GM19455 (cell line): ENCODE measurements around the gene DNAJB11.
"Not testable (repeated sequence)": the region's sequence is repeated elsewhere in the genome, so short reads cannot be mapped to it uniquely, and the experiment has no call there.

Experiments
- ATAC-seq: cut with Tn5 transposase; IDR thresholded peaks from one replicate; pipeline ENCODE4 v1.9.1; 2021; ENCODE audit not compliant: unreplicated experiment

The DNAJB11 gene

DNA sequence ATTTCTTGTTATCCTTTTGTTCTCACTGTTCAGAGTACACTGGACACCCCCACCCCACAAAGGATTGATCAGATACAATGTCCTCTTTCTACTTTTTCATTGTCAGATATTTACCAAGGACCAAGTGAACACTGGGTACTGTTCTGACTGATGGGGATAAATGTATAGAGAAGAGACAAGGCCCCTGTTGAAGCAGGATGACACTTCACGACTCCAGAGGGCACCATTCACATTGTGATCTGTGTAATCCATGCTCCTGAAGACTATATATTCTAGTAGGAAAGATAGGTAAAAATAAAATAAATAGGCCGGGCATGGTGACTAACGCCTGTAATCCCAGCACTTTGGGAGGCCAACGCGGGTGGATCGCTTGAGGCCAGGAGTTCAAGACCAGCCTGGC is 19.1 kb upstream of the DNAJB11 start:
- no peak for ATAC-seq

DNA sequence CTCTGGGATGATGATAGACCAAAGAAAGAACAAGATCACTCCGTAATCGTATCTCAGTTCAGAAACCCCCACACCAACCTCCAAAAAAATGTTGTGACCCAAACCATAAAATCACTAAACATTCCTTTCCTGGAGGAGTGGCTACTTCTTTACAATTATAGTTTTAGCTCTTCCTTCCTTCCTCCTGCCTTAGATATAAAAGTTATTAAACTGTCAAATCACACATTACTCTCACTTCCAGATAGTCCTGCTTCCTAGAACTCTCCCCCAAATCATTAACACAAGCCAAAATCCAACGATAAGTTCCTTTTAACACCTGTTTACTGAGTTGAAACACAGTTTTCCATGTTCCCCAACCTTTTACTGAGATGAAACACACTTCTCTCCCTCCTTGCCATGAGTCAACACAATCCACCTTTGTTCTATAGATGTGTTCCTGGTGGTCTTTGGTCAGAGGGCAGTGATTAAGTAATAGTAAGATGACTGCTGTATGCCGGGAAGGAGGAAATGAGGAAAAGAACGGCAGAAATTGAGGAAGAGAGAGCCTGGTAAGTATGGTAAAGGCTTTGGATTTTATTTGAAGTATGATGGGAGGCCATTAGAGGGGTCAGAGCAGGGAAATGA is 18.0 kb upstream of the DNAJB11 start:
- no peak for ATAC-seq

DNA sequence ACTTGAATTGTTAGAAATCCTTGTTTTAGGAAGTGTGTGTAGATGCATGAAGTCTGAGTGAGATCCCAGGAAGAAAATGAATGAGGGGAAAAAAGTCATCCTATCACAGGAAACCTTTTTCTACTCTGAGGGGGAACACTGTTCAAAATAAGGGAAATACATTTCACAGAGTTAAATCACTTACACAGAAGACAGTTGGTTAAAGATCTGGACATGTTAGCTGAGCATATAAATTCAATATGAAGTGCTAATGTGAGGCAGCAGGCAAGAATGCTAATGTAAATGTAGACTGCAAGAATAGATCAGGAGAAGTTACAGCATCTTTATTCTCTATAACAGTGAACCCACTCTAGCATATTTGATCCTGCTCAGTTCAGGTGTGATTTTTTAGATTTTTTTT is 5.9 kb upstream of the DNAJB11 start:
- no peak for ATAC-seq

DNA sequence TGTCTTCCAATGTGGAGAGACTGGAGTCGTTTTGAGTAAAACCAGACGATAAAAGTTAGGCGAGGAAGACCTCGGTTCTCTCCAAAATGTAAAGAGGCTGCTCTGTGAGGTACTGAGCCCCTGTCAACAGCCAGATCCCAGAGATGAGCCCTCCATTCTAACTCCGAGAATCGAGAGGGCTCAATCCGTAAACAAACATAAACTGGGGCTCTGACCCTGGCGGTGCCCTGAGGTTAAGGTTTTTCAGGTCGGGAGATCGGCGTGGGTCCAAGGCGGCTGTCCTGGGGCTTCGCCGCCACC is 3.8 kb upstream of the DNAJB11 start:
- peak; percentile 0 for ATAC-seq

DNA sequence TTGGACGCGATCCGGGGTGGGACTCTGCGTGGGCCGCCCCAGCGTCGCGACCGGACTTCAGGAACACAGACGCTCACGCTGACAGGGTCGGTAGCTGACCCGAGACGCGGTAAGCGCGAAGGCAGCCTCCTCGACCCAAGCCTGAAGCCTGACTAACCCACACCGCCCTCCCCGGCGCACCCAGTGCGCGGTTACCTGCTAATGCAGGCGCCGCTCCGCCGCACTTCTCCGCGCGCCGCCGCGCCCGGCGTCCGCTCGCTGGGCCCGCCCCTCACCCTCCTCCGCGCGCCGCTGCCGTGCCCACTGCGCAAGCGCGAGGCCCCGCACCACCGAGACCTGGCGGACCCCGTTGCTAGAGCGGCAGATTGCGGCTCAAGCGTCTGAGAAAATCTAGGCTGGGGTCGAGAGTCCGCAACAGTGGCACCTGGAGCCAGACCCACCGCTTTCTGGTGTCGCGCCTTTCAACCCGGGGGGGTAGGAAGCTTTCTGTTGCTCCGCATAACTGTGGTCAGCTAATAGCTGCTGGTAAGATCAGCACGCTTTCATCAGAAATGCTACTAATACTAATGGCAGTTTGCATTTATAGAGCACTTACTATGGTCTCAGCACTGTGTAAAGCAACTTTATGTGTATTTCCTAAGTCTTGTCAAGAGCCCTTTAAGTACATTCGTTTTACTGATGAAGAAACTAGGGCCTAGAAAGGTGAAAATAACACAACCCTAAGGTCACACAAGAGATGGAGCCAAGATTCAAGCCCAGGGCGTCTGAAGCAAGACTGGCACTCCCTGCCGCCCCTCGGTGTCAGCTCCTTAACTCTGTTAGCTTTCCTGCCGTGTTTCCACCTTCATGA is 3.2 kb upstream of the DNAJB11 start, which contains the start of gene TBCCD1:
Gene TBCCD1 (minus strand): TSS at position 268 of the 850 bp plus-strand sequence. CDS start 3,010 bp downstream, outside the sequence.
- peak; percentile 47 for ATAC-seq

DNA sequence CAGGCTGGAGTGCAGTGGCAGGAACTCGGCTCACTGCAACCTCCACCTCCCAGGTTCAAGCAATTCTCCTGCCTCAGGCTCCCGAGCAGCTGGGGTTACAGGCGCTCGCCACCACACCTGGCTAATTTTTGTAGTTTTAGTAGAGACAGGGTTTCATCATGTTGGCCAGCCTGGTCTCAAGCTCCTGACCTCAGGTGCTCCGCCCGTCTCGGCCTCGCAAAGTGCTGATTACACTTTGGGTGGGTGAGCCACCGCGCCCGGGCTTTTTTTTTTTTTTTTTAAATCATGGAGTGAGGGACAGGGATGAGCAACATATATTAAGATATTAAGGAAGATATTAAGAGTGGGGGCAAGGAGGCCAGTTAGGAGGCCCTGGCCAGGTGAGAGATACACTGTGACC is 1.2 kb upstream of the DNAJB11 start:
- ATAC-seq = not testable (repeated sequence)

DNA sequence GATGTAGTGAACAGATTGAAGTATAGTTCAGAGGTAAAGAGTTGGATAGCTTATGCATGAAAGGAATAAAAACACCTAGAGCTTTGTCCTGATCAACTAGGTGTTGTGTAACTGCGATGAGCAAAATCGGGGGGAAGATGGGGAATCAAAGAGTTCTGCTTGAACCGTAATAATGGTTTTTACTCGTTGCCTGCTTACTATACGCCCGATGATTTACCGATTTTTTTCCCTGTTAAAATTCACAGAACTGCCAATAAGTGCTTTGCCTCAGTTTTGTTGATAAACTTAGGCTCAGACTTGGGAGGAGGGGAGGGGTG is 783 bp upstream of the DNAJB11 start:
- no peak for ATAC-seq

DNA sequence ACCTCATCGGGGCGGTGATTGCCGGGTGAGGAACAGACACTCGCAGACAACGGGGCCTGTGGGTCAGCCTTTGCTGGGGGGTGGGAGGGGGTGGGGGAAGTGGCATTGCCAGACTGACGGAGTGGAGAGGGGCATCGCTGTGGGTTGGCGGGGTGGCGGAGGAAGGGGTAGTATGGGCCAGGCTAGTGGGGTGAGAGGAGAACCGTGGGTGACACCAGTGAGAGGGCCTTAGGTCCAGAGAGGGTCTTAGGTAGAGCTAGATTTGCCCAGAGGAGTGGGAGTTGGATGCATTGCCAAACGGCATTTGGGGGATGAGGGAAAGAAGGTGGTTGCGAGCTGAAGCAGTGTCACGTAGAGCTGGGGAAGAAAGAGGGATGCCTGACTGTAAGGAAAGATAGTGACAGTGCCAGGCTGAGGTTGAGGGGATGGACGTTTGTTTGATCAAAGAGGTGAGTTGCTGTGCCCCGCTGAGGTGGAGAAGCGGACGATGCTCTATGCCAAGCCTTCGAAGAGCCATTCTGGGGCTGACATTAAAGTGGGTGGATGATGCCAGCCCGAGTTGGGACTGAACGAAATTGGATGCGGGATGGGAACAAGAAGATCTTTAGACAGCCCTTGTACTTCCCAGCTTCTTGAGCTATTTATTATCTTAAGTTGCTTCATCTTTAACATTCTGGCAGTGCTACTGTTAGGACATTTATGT is 572 bp downstream of the DNAJB11 start:
- ATAC-seq = no peak

DNA sequence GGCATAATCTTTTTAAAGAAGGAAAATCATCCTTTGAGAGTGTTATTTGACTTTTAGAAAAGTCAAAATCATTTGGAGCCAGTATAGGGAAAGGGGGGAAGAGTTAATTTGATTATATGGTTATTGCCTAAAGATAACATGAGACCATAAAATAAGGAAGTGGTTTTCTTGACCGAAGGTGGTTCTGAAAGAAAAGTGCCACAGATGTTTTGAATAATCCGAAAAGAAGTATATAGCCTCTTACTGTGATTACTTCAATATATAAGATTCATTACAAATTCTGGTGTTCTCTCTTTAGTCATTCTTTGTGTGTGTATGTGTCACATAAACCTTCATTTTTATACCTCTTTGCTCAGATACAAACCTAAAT is 1.1 kb downstream of the DNAJB11 start:
- no peak for ATAC-seq

DNA sequence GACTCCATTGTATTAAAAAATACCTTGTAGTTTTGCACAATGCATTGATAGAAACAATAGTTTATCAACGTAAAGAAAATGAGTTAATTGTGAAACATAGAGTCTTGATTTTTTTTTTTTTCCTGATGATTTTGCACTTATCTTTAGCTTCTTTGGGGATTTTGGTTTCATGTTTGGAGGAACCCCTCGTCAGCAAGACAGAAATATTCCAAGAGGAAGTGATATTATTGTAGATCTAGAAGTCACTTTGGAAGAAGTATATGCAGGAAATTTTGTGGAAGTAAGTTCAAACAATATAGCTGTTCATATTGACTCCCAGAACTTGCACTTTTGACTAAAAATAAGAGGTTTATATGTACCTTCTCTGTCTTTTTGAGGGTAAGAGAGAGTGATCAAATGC is 7.0 kb downstream of the DNAJB11 start:
- no peak for ATAC-seq

DNA sequence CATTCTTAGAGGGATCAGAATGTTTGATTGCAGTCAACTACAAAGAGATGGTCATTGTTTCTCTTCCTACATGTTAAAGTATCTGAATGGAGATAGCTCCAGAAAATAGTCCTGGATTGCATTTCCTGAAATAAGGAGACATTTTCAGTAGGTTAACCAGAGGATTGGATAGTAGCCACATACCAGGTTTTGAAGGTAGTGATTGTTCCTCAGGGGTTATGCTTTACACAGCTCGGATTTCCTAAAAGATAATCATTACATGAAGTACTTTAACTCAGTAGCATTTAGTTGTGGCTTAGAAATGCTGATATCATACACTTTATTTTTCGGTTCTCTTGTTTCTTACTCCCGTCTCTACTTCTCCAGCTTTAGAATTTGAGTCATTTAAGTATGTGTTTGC is 10.3 kb downstream of the DNAJB11 start:
- no peak for ATAC-seq

DNA sequence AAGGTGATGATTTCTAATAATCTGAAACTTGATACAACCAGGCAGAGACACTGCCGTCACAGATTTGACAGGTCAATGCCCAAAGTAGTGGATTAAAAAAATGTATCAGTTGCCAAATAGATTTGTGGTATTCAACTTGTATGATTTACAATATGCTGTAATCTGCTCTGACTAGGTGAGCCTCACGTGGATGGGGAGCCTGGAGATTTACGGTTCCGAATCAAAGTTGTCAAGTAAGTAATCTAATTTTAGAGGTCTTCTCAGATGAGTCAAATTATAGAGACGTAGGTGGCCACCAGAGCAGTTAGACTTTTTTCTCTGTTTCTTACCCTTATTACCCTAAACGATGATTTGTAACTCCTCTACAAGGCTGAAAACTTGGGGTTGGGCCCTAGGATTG is 12.0 kb downstream of the DNAJB11 start:
- no peak for ATAC-seq

DNA sequence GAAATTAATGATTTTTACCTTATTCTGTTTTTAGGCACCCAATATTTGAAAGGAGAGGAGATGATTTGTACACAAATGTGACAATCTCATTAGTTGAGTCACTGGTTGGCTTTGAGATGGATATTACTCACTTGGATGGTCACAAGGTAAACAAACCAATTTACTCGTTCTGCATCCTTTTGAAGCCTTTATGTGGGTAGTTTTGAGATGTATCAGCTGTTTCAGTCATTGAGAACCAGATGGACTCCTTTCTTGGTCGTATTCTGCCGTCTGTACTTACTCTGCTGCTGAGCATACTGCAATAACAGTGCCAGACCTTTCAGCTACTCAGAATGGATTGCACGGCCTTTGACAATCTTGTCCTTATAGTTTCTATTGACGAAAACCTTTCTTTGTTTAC is 13.3 kb downstream of the DNAJB11 start:
- ATAC-seq = no peak

DNA sequence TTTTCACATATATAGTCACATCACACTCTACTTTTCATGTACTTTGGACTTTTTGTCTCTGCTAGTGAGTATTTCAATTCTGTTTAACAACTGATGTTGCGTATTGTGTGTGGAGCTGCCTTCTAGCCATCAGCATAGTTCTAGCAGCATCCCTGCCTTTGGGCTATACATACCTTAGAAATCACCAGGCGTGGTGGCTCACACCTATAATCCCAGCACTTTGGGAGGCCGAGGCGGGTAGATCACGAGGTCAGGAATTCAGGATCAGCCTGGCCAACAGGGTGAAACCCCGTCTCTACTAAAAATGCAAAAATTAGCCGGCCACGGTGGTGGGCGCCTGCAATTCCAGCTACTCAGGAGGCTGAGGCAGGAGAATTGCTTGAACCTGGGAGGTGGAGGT is 15.7 kb downstream of the DNAJB11 start:
- ATAC-seq = not testable (repeated sequence)

DNA sequence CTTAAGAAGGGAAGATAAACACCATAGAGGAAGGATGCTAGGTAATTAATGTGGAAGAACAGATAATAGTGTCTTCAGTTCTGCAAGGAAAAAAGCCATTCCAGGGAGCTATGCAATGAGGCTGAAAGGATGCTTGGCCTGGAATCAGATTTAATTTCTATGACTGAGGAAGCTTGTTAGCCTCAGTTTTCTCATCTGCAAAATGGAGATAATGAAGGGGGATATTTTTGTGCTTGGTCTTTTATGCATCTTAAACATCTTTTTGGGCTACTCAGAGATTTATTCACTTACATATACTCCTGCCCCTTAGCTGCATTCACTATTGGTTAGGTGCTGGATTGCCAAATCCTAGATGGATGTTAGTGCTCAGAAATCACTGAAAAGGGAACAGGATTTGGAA is 16.7 kb downstream of the DNAJB11 start:
- ATAC-seq = no peak

DNA sequence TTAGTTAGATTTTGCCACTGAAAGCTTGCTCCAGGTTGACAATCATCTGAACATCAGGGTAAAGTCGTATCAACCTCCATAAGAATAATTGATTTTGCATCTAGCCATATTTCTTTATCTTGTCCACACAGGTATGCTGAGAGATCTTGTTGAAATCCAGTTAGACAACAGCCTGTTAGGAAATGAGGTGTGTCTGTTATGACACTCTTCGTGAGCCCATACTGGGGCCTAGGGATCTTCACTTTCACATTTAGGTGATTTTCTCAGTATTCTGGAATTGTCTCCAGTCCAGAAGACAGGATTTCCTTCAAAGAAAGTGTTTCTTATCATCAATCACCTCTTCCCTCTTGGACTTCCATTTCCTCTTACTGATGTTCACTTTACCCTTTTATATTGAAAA is 18.1 kb downstream of the DNAJB11 start:
- no peak for ATAC-seq

DNA sequence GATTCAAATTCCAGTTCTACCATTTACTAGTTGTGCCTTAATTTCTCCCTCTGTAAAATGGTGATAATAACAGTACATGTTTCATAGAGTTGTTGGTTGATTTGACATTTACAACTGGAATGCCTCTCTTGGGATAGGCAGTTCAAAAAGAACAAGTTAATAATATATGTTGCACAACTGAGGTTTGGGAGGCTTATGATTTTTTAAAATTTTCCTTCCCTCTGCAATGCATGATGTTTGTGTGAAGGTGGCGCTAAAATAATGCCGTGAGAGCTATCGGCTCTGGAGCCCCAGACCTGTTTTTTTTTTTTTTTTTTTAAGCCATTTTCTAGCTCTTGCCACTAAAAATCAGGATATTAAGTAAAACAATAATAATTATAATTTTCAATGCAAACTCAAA is 18.6 kb downstream of the DNAJB11 start:
- ATAC-seq = no peak

DNA sequence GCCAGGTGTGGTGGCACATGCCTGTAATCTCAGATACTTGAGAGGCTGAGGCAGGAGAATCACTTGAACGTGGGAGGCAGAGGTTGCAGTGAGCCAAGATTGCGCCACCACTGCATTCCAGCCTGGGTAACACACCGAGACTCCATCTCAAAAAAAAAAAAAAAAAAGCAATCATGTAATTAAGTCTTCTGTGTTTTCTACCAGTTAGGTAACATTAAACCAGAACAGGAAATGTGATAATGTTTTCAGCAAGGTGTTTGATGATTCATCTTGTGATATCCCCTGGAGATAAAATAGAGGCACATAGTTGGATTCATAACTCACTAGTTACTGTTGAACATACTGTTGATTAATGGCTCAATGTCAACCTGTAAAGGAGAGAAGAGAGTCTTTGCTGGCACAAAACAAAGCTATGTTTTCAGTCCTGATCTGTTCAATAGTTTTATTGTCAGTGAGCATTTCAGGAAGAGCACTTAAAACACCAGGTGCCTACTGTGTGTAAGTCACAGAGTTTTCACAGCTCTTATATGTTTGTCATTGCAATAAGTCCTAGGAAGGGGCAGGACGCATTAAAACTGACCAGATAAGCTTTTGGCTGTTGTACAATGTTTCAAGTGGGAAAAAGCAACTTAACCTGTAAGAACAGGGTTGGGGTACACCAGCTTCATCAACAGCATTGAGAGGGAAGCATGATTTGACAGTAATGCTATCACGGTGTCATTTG is 19.5 kb downstream of the DNAJB11 start:
- ATAC-seq = no peak

DNA sequence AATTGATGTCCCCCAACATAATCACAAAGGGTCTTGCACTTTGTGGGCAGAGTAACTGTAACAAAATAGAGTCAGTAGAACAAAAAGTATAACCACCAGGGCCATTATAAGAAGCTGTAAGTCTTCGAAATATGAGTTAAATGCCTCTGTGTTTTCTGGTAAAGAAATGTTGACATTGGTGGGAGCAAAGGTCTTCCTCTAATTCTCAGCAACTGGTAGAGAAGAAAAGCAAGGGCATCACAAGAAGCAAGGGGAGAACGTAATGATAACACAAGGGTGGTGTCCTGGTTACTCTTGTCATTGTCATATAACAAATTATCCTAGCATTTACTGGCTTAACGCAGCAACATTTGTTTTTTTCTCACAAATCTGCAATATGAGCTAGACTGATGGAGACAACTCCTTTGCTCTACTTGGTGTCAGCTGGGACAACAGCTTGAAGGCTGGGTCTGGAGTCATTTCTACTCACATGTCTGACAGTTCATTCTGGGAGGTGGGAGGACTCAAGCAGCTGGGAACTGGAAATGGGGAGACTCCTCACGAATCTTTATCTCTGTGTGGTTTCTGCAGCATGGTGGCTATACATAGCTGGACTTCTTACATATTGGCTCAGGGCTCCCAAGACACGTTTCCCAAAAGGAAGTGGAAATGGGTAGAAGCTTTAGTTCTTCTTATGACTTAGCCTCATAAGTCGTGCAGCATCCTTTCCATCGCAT is 20.2 kb downstream of the DNAJB11 start:
- no peak for ATAC-seq

DNA sequence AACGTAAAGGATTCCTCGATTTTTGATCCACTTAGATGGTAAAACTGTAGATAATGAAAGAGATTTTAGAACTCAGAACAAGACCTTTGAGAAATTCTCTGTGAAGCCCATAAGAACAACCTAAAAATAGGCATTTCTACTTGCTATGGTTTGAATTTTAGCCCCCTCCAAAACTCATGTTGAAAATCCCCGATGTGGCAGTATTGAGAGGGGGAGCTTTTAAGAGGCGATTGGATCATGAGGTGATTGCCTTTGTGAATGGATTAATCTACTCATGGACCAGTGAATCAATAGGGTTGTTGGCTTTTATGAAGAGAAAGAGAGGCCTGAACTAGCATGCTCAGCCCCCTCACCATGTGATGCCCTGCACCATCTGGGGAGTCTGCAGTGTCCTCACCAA is 22.2 kb downstream of the DNAJB11 start:
- ATAC-seq = no peak

DNA sequence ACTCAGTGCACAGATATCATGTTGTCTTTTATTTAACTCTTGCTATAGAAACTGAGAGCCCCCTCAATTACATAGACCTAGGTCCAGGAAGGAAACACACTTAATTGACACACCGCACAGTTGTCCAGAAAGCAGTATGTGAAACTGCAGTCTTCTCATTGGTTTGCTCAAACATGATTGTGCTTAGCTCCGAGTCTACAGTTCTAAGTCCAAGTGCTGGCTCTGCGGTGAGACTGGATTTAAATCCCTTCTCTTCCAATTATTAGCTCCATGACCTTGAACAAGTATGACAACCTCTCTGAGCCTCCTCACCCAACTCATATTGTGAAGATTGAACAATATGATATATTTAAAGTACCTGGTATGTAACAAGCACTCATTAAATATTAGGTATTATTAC is 23.3 kb downstream of the DNAJB11 start:
- ATAC-seq = no peak
